K562 (cell line): ENCODE data around the gene POLR1B.

ENCODE experiments used
- BDP1 ChIP-seq: IDR thresholded peaks from 3 replicates; pipeline ENCODE4 v1.6.1; 2011; ENCODE audit not compliant: insufficient read length, insufficient read depth
- CC2D1A ChIP-seq: fragments of 450-650 bp; IDR thresholded peaks from 2 replicates; pipeline ENCODE4 v1.6.1; 2017; ENCODE audit warnings: mild to moderate bottlenecking
- COPS2 ChIP-seq: fragments of 450-650 bp; conservative IDR thresholded peaks from 2 replicates; pipeline ENCODE4 v1.6.1; 2016; ENCODE audit warnings: mild to moderate bottlenecking, moderate library complexity
- HNRNPL ChIP-seq: fragments of 200-400 bp; formaldehyde crosslinking; IDR thresholded peaks from 2 replicates; pipeline ENCODE4 v1.6.1; 2017; ENCODE audit warnings: low read depth, mild to moderate bottlenecking, low read length
- POLR2A ChIP-seq: fragments of 450-650 bp; conservative IDR thresholded peaks from 2 replicates; pipeline ENCODE4 v1.6.1; 2016
- SIN3A ChIP-seq, 2 experiments: fragments of 150-350 bp in 1 of 2; IDR thresholded peaks; 2 replicates each; pipeline ENCODE4 v1.6.1; 2011 to 2016; ENCODE audit warnings: borderline replicate concordance in 2 of 2, low read depth in 2 of 2, low read length in 2 of 2, mild to moderate bottlenecking in 2 of 2, moderate library complexity in 2 of 2; ENCODE audit not compliant: control insufficient read depth in 1 of 2
- TF ChIP-seq, protein P1 (sequence below): fragments of 200-800 bp; sonication (Bioruptor generic); IDR thresholded peaks from 2 replicates; pipeline ENCODE4 v1.6.1; 2016; ENCODE audit warnings: missing genetic modification characterization, missing compliant biosample characterization
- TF ChIP-seq, protein P2 (sequence below): fragments of 450-650 bp; IDR thresholded peaks from 2 replicates; pipeline ENCODE4 v1.7.0; 2016; ENCODE audit warnings: borderline replicate concordance
- TF ChIP-seq, protein P3 (sequence below): sonication (generic); formaldehyde crosslinking; IDR thresholded peaks from 2 replicates; pipeline ENCODE4 v1.8.0; 2022; ENCODE audit warnings: mild to moderate bottlenecking, missing genetic modification reagents
- TF ChIP-seq, protein P4 (sequence below), 2 experiments: fragments of 450-650 bp in 1 of 2; sonication (generic) in 1 of 2; formaldehyde crosslinking in 1 of 2; IDR thresholded peaks; 2 replicates each; pipeline versions ENCODE4 v1.7.1 to v1.9.0; 2016 to 2022; ENCODE audit warnings: inconsistent platforms in 1 of 2, mild to moderate bottlenecking in 1 of 2, missing genetic modification reagents in 1 of 2
- TF ChIP-seq, protein P5 (sequence below), 3 experiments: IDR thresholded peaks in 2 of 3; conservative IDR thresholded peaks in 1 of 3; 2 replicates each; pipeline ENCODE4 v1.5.1; 2011 to 2012; ENCODE audit warnings: low read length in 3 of 3, mild to moderate bottlenecking in 3 of 3, control low read depth in 2 of 3, improper control_type of control experiment in 1 of 3, inconsistent platforms in 1 of 3, low read depth in 1 of 3, mixed read lengths in 1 of 3, moderate library complexity in 1 of 3; ENCODE audit not compliant: insufficient read depth in 2 of 3

DNA sequence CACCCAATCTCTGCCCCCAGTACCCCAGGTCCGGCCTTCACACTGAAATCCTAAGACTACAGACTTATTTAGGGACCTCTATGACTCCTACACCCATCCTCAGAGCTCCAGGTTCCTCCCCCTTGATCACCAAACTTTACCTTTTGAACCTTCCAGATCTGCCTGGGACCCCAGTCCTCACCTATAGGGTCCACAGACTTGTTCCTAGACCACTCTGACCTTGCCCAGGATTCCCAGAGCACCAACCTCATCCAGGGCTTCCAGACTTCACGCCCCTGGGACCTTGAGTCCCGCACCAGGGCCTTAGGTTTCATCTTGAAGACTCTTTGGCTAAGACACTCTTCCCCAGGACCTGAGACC, 42.6 kb downstream of the POLR1B start:
- TF ChIP-seq, protein P1, sequence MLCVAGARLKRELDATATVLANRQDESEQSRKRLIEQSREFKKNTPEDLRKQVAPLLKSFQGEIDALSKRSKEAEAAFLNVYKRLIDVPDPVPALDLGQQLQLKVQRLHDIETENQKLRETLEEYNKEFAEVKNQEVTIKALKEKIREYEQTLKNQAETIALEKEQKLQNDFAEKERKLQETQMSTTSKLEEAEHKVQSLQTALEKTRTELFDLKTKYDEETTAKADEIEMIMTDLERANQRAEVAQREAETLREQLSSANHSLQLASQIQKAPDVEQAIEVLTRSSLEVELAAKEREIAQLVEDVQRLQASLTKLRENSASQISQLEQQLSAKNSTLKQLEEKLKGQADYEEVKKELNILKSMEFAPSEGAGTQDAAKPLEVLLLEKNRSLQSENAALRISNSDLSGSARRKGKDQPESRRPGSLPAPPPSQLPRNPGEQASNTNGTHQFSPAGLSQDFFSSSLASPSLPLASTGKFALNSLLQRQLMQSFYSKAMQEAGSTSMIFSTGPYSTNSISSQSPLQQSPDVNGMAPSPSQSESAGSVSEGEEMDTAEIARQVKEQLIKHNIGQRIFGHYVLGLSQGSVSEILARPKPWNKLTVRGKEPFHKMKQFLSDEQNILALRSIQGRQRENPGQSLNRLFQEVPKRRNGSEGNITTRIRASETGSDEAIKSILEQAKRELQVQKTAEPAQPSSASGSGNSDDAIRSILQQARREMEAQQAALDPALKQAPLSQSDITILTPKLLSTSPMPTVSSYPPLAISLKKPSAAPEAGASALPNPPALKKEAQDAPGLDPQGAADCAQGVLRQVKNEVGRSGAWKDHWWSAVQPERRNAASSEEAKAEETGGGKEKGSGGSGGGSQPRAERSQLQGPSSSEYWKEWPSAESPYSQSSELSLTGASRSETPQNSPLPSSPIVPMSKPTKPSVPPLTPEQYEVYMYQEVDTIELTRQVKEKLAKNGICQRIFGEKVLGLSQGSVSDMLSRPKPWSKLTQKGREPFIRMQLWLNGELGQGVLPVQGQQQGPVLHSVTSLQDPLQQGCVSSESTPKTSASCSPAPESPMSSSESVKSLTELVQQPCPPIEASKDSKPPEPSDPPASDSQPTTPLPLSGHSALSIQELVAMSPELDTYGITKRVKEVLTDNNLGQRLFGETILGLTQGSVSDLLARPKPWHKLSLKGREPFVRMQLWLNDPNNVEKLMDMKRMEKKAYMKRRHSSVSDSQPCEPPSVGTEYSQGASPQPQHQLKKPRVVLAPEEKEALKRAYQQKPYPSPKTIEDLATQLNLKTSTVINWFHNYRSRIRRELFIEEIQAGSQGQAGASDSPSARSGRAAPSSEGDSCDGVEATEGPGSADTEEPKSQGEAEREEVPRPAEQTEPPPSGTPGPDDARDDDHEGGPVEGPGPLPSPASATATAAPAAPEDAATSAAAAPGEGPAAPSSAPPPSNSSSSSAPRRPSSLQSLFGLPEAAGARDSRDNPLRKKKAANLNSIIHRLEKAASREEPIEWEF (CRISPR knock-in tag), result no peak
- TF ChIP-seq SIN3A (IDR thresholded peaks at IDR 0.05; ENCODE audit: borderline replicate concordance in 2 of 2, control insufficient read depth in 1 of 2, low read depth in 2 of 2, low read length in 2 of 2) (no peak), HNRNPL (no peak), POLR2A (no peak), BDP1 (no peak), COPS2 (no peak), CC2D1A (no peak)
- TF ChIP-seq, protein P2, sequence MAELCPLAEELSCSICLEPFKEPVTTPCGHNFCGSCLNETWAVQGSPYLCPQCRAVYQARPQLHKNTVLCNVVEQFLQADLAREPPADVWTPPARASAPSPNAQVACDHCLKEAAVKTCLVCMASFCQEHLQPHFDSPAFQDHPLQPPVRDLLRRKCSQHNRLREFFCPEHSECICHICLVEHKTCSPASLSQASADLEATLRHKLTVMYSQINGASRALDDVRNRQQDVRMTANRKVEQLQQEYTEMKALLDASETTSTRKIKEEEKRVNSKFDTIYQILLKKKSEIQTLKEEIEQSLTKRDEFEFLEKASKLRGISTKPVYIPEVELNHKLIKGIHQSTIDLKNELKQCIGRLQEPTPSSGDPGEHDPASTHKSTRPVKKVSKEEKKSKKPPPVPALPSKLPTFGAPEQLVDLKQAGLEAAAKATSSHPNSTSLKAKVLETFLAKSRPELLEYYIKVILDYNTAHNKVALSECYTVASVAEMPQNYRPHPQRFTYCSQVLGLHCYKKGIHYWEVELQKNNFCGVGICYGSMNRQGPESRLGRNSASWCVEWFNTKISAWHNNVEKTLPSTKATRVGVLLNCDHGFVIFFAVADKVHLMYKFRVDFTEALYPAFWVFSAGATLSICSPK, result no peak
- TF ChIP-seq, protein P3, sequence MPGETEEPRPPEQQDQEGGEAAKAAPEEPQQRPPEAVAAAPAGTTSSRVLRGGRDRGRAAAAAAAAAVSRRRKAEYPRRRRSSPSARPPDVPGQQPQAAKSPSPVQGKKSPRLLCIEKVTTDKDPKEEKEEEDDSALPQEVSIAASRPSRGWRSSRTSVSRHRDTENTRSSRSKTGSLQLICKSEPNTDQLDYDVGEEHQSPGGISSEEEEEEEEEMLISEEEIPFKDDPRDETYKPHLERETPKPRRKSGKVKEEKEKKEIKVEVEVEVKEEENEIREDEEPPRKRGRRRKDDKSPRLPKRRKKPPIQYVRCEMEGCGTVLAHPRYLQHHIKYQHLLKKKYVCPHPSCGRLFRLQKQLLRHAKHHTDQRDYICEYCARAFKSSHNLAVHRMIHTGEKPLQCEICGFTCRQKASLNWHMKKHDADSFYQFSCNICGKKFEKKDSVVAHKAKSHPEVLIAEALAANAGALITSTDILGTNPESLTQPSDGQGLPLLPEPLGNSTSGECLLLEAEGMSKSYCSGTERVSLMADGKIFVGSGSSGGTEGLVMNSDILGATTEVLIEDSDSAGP (CRISPR knock-in tag), result no peak
- TF ChIP-seq, protein P4, sequence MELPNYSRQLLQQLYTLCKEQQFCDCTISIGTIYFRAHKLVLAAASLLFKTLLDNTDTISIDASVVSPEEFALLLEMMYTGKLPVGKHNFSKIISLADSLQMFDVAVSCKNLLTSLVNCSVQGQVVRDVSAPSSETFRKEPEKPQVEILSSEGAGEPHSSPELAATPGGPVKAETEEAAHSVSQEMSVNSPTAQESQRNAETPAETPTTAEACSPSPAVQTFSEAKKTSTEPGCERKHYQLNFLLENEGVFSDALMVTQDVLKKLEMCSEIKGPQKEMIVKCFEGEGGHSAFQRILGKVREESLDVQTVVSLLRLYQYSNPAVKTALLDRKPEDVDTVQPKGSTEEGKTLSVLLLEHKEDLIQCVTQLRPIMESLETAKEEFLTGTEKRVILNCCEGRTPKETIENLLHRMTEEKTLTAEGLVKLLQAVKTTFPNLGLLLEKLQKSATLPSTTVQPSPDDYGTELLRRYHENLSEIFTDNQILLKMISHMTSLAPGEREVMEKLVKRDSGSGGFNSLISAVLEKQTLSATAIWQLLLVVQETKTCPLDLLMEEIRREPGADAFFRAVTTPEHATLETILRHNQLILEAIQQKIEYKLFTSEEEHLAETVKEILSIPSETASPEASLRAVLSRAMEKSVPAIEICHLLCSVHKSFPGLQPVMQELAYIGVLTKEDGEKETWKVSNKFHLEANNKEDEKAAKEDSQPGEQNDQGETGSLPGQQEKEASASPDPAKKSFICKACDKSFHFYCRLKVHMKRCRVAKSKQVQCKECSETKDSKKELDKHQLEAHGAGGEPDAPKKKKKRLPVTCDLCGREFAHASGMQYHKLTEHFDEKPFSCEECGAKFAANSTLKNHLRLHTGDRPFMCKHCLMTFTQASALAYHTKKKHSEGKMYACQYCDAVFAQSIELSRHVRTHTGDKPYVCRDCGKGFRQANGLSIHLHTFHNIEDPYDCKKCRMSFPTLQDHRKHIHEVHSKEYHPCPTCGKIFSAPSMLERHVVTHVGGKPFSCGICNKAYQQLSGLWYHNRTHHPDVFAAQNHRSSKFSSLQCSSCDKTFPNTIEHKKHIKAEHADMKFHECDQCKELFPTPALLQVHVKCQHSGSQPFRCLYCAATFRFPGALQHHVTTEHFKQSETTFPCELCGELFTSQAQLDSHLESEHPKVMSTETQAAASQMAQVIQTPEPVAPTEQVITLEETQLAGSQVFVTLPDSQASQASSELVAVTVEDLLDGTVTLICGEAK (IDR thresholded peaks at IDR 0.05), result no peak
- TF ChIP-seq, protein P4 (CRISPR knock-in tag; IDR thresholded peaks at IDR 0.05), result no peak
- TF ChIP-seq, protein P5, sequence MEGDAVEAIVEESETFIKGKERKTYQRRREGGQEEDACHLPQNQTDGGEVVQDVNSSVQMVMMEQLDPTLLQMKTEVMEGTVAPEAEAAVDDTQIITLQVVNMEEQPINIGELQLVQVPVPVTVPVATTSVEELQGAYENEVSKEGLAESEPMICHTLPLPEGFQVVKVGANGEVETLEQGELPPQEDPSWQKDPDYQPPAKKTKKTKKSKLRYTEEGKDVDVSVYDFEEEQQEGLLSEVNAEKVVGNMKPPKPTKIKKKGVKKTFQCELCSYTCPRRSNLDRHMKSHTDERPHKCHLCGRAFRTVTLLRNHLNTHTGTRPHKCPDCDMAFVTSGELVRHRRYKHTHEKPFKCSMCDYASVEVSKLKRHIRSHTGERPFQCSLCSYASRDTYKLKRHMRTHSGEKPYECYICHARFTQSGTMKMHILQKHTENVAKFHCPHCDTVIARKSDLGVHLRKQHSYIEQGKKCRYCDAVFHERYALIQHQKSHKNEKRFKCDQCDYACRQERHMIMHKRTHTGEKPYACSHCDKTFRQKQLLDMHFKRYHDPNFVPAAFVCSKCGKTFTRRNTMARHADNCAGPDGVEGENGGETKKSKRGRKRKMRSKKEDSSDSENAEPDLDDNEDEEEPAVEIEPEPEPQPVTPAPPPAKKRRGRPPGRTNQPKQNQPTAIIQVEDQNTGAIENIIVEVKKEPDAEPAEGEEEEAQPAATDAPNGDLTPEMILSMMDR (IDR thresholded peaks at IDR 0.05 in 2 of 3, conservative IDR thresholded peaks at IDR 0.05 in 1 of 3; ENCODE audit: insufficient read depth in 2 of 3, low read depth in 1 of 3, low read length in 3 of 3), result no peak
